DMS153 (cell line): ENCODE measurements around the gene HTRA1.

ENCODE experiments used
- DNase-seq: peaks from one replicate; lab custom pipeline; 2025; lab: John Stamatoyannopoulos, UW

Gene HTRA1

GRCh38 chr10:122454603-122455080 is 6.7 kb upstream of the HTRA1 start, which contains the start of gene ARMS2:
TSS of gene ARMS2 (plus strand) at chr10:122454653. CDS start at chr10:122454728, 75 bp downstream.
- DNase-seq, result no peak

- DNase-seq, result no peak
These were observed 5.8 kb upstream of the HTRA1 start for GRCh38 chr10:122455376-122456079.

- DNase-seq, result no peak
These were observed 3.4 kb upstream of the HTRA1 start for GRCh38 chr10:122457934-122458333.

GRCh38 chr10:122458693-122459092 is 2.7 kb upstream of the HTRA1 start:
- no peak for DNase-seq

- no peak for DNase-seq
These were observed 1.6 kb upstream of the HTRA1 start for GRCh38 chr10:122459561-122460273.

GRCh38 chr10:122460891-122461293 is 461 bp upstream of the HTRA1 start:
- DNase-seq, result no peak

GRCh38 chr10:122461729-122462532 is 578 bp downstream of the HTRA1 start:
- DNase-seq, result no peak

GRCh38 chr10:122462533-122463465 is 1.4 kb downstream of the HTRA1 start:
- no peak for DNase-seq

GRCh38 chr10:122463466-122464249 is 2.3 kb downstream of the HTRA1 start:
- no peak for DNase-seq

GRCh38 chr10:122464250-122464510 is 2.8 kb downstream of the HTRA1 start:
- DNase-seq, result no peak

GRCh38 chr10:122464586-122464985 is 3.2 kb downstream of the HTRA1 start:
- no peak for DNase-seq

GRCh38 chr10:122465401-122466040 is 4.2 kb downstream of the HTRA1 start:
- DNase-seq, result no peak

GRCh38 chr10:122466951-122467381 is 5.6 kb downstream of the HTRA1 start:
- DNase-seq, result no peak

- no peak for DNase-seq
These were observed 6.3 kb downstream of the HTRA1 start for GRCh38 chr10:122467701-122468100.

- DNase-seq, result no peak
These were observed 7.1 kb downstream of the HTRA1 start for GRCh38 chr10:122468307-122468925.

GRCh38 chr10:122468926-122469781 is 7.8 kb downstream of the HTRA1 start:
- DNase-seq, result no peak

GRCh38 chr10:122469848-122470247 is 8.5 kb downstream of the HTRA1 start:
- no peak for DNase-seq

- DNase-seq, result no peak
These were observed 10.3 kb downstream of the HTRA1 start for GRCh38 chr10:122471531-122472177.
